ENCODE measurements around the gene CTNND2.

Gene CTNND2

GRCh38 chr5:11230890-11231289 is 673.4 kb downstream of the CTNND2 start:
- H3K79me2 ChIP-seq (ENCODE audit: insufficient read depth, low read depth), result no peaks in the 10 kb centered on the region
- no peak overlapping the region for H2AFZ ChIP-seq (ENCODE audit: low read depth)
- no peak overlapping the region for H3K9ac ChIP-seq
- no peak overlapping the region for H3K4me2 ChIP-seq
- no peaks in the 10 kb centered on the region for H4K20me1 ChIP-seq (ENCODE audit: insufficient read depth)
- H3K36me3 ChIP-seq (ENCODE audit: insufficient read depth), result no peaks in the 10 kb centered on the region
- no peak overlapping the region for H3K27ac ChIP-seq
- no peak overlapping the region for H3K4me3 ChIP-seq (IDR thresholded peaks at IDR 0.05; ENCODE audit: insufficient read depth, low read depth, low read length)
- H3K27me3 ChIP-seq (ENCODE audit: insufficient read depth, low read depth), result no peaks in the 10 kb centered on the region
- TF ChIP-seq, protein P1, sequence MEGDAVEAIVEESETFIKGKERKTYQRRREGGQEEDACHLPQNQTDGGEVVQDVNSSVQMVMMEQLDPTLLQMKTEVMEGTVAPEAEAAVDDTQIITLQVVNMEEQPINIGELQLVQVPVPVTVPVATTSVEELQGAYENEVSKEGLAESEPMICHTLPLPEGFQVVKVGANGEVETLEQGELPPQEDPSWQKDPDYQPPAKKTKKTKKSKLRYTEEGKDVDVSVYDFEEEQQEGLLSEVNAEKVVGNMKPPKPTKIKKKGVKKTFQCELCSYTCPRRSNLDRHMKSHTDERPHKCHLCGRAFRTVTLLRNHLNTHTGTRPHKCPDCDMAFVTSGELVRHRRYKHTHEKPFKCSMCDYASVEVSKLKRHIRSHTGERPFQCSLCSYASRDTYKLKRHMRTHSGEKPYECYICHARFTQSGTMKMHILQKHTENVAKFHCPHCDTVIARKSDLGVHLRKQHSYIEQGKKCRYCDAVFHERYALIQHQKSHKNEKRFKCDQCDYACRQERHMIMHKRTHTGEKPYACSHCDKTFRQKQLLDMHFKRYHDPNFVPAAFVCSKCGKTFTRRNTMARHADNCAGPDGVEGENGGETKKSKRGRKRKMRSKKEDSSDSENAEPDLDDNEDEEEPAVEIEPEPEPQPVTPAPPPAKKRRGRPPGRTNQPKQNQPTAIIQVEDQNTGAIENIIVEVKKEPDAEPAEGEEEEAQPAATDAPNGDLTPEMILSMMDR (conservative IDR thresholded peaks at IDR 0.05; ENCODE audit: low read depth, low read length), result no peak
- no peaks in the 10 kb centered on the region for H3K4me1 ChIP-seq (ENCODE audit: low read depth, poor library complexity, severe bottlenecking)

DNA sequence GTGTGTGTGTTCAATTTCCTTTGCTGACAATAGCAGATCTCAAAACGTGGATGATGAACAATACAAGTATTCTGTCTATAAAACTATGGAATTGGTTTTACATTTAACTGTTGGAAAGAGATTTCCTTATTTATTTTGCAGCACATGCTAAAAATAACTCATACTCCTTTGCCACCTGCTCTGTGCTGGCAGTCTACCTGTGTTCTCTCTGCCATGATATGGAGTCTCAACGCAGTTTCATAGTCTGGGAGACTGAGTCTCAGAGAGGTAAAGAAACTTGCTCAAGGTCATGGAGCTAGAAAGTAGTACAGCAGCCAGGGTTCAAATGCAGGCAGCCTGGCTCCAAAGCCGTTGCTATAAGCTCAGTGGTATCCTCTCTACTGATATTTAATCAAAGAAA is 677.2 kb downstream of the CTNND2 start:
- H4K20me1 ChIP-seq (ENCODE audit: insufficient read depth), result no peaks in the 10 kb centered on the region
- H3K4me1 ChIP-seq (ENCODE audit: low read depth, poor library complexity, severe bottlenecking), result no peaks in the 10 kb centered on the region
- H3K36me3 ChIP-seq (ENCODE audit: insufficient read depth), result no peaks in the 10 kb centered on the region
- H3K4me2 ChIP-seq, result no peak overlapping the region
- TF ChIP-seq, protein P1 (conservative IDR thresholded peaks at IDR 0.05; ENCODE audit: low read depth, low read length), result no peak
- no peak overlapping the region for H2AFZ ChIP-seq (ENCODE audit: low read depth)
- no peak overlapping the region for H3K4me3 ChIP-seq (IDR thresholded peaks at IDR 0.05; ENCODE audit: insufficient read depth, low read depth, low read length)
- no peak overlapping the region for H3K9ac ChIP-seq
- no peaks in the 10 kb centered on the region for H3K79me2 ChIP-seq (ENCODE audit: insufficient read depth, low read depth)
- H3K27ac ChIP-seq, result no peak overlapping the region
- no peaks in the 10 kb centered on the region for H3K27me3 ChIP-seq (ENCODE audit: insufficient read depth, low read depth)

DNA sequence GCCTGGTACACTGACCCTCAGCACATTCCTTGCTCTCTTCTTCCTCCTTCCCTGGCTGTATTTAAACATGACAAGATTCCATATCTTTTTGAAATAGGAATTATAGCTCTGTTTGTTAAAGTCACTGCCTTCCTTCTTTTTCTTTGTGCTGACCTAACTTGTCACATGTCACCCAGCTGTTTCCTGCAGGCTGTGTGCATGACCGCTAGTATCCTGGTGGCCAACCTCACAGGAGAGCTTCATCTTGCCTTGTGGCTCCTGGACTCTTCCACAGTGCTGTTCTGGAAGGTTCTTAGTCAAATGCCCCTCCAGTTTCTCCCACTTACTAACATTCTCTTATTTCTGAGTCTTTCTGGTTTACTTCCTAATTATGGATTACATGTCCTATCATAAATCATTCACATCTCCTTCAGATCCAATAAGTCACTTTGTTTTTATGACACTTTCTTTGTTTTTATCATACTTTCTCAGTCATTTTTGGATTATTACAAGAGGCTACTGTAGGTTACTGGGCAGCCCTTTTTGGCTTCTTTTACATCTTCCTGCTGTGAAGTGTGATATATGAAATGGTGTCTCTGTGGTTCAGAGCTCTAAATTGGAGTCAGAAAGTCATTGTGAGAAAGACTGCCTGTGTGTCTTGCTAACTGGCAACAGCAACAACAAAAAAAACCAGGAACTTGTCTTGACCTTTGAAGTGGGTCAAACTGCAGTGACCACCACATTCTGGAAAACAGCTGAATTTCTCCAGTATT is 679.6 kb downstream of the CTNND2 start:
- H3K9ac ChIP-seq, result no peak overlapping the region
- no peak overlapping the region for H3K4me3 ChIP-seq (IDR thresholded peaks at IDR 0.05; ENCODE audit: insufficient read depth, low read depth, low read length)

GRCh38 chr5:11222169-11222568 is 682.1 kb downstream of the CTNND2 start:
- H2AFZ ChIP-seq (ENCODE audit: low read depth), result no peak overlapping the region
- TF ChIP-seq, protein P1 (conservative IDR thresholded peaks at IDR 0.05; ENCODE audit: low read depth, low read length), result no peak
- no peaks in the 10 kb centered on the region for H3K4me1 ChIP-seq (ENCODE audit: low read depth, poor library complexity, severe bottlenecking)

More for the DNA sequence above, 679.6 kb downstream of the CTNND2 start:
- no peak overlapping the region for H3K27ac ChIP-seq
- TF ChIP-seq, protein P1 (conservative IDR thresholded peaks at IDR 0.05; ENCODE audit: low read depth, low read length), result no peak
- H3K27me3 ChIP-seq (ENCODE audit: insufficient read depth, low read depth), result no peaks in the 10 kb centered on the region
- H3K4me2 ChIP-seq, result no peak overlapping the region
- no peak overlapping the region for H2AFZ ChIP-seq (ENCODE audit: low read depth)
- H3K4me1 ChIP-seq (ENCODE audit: low read depth, poor library complexity, severe bottlenecking), result no peaks in the 10 kb centered on the region
- no peaks in the 10 kb centered on the region for H3K36me3 ChIP-seq (ENCODE audit: insufficient read depth)
- no peaks in the 10 kb centered on the region for H3K79me2 ChIP-seq (ENCODE audit: insufficient read depth, low read depth)
- H4K20me1 ChIP-seq (ENCODE audit: insufficient read depth), result no peaks in the 10 kb centered on the region

More at GRCh38 chr5:11222169-11222568, 682.1 kb downstream of the CTNND2 start:
- Histone ChIP-seq H3K9ac (no peak overlapping the region), H3K79me2 (ENCODE audit: insufficient read depth, low read depth) (no peaks in the 10 kb centered on the region), H3K27me3 (ENCODE audit: insufficient read depth, low read depth) (no peaks in the 10 kb centered on the region), H4K20me1 (ENCODE audit: insufficient read depth) (no peaks in the 10 kb centered on the region), H3K36me3 (ENCODE audit: insufficient read depth) (no peaks in the 10 kb centered on the region), H3K27ac (no peak overlapping the region), H3K4me3 (IDR thresholded peaks at IDR 0.05; ENCODE audit: insufficient read depth, low read depth, low read length) (no peak overlapping the region), H3K4me2 (no peak overlapping the region)

Measured in KMS-11 (cell line).